ENCODE measurements around the gene FTCD. TPM values are rescaled to one million over a fixed set of nuclear protein-coding genes. Genes with fewer than 3 reads are reported as not detected.

Gene FTCD
- total RNA-seq, 4 donors from 2014 or later: 0.29 TPM; not detected in 3

DNA sequence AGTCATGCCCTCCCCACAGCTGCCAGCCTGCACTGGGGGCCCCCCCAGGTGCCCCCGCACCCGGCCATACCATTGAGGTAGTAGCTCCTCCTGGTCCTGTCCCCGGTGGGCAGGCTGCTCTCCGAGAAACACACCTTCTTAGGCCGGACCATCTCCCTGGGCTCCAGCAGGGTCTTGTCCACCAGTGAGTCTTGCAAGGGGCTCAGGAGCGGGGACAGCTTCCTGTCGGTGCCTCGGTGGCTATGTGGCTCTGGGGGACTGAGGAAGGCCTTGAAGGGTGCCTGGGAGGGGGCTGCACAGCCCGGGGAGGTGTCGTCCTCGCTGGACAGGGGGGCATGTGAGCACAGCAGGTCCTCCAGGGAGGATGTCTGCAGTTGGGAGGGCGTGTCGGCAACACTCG, 12.9 kb upstream of the FTCD start:
- peak in 1 of 2 donors; percentile 81 for DNase-seq (ENCODE audit: low spot score in 2 of 2)
- no peak overlapping the region for H3K4me3 ChIP-seq (ENCODE audit: low read depth, poor library complexity, severe bottlenecking)
- WGBS, 2 donors: 81 to 86% methylated on average over 11 to 14 of the region's 14 CpGs
- intact Hi-C loops (cut with DNase I; ENCODE audit: low total_unique reads): no loop called here
- TF ChIP-seq POLR2A (IDR thresholded peaks at IDR 0.05): no peak
- TF ChIP-seq, protein P1, sequence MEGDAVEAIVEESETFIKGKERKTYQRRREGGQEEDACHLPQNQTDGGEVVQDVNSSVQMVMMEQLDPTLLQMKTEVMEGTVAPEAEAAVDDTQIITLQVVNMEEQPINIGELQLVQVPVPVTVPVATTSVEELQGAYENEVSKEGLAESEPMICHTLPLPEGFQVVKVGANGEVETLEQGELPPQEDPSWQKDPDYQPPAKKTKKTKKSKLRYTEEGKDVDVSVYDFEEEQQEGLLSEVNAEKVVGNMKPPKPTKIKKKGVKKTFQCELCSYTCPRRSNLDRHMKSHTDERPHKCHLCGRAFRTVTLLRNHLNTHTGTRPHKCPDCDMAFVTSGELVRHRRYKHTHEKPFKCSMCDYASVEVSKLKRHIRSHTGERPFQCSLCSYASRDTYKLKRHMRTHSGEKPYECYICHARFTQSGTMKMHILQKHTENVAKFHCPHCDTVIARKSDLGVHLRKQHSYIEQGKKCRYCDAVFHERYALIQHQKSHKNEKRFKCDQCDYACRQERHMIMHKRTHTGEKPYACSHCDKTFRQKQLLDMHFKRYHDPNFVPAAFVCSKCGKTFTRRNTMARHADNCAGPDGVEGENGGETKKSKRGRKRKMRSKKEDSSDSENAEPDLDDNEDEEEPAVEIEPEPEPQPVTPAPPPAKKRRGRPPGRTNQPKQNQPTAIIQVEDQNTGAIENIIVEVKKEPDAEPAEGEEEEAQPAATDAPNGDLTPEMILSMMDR (IDR thresholded peaks at IDR 0.05): no peak

DNA sequence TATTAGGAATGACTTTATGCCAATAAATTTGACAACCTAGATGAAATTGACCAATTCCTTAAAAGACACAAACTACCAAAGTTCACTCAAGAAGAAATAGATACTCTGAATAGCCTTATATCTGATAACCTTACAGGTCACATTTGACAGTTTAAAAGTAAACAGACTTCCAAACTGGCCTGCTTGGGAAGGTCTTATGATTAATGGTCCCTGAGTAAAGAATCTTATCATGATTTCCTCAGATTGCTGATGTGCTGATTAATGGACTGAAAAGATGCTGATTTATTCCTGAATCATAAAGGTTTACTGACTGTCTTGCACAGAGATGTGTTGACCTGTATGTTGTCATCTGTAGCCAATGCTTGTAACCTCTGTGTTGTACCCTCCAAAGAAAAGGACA, 9.7 kb upstream of the FTCD start:
- TF ChIP-seq, protein P1 (IDR thresholded peaks at IDR 0.05): no peak
- TF ChIP-seq POLR2A (IDR thresholded peaks at IDR 0.05): no peak
- DNase-seq (ENCODE audit: low spot score in 2 of 2): no peak
- intact Hi-C loops (cut with DNase I; ENCODE audit: low total_unique reads): no loop called here
- no peak overlapping the region for H3K4me3 ChIP-seq (ENCODE audit: low read depth, poor library complexity, severe bottlenecking)

DNA sequence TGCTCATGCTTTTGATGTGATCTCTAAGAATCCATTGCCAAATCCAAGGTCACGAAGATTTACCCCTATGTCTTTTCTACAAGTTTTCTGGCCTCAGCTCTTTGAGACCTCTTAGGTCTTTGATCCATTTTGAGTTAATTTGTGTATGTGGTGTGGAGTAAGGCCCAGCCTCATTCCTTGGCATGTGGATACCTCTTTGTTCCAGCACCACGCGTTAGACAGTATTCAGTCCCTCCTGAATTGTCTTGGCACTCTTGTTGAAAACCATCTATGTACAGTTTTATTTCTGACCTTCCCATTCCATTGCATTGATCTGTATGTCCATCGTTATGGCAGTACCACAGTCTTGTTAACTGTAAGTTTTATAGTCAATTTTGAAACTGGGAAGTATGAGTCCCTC, 8.0 kb upstream of the FTCD start:
- no peak overlapping the region for H3K4me3 ChIP-seq (ENCODE audit: low read depth, poor library complexity, severe bottlenecking)
- intact Hi-C loops (cut with DNase I; ENCODE audit: low total_unique reads): no loop called here
- WGBS, 2 donors: 46 to 71% methylated on average over 4 of the region's 4 CpGs
- no peak for DNase-seq (ENCODE audit: low spot score in 2 of 2)
- TF ChIP-seq, protein P1 (IDR thresholded peaks at IDR 0.05): no peak
- no peak for TF ChIP-seq POLR2A (IDR thresholded peaks at IDR 0.05)

DNA sequence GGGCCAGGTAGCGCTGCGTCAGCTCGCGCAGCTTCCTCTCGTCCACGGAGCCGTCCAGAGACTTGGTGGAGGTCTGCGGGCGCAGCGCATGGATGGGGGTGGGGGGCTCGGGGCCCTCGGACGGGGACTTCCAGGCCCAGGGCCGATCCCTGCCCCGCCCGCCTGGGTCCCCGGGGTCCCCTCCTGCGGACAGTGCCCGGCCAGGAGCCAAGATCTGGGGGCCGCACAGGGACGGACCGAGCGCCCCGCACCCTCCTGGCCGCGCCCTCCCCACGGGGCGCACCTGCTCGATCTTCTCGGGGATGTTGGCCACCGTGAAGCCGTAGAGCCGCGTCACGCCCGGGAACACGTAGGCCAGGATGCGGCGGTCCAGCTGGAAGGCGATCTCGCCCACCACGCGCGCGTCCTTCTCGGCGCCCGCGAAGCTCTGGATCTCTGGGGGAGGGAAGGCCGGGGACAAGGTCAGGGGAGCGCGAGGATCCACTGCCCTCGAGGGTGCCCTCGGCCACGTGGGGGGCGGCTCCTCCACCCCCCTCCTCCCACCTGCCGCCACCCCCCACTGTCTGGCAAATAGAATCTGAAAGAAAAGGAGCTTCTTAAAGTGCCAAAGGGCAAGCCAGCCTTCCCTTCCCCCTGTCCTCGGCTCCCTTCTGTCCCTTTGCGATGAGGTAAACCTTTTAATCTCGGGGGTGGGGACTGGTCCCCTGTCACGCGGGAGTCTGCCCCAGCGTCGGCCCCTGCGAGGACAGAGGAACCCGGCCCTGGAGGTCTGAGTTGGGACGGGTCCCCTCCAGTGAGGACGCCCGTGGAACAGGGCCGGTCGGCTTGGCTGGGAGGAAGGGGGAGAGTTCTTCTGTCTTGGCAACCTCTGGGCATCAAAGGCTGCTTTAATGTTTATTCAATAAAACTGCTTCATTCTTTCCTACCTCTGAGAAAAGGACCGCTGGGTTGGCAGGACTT, 6.5 kb upstream of the FTCD start:
- peak in 1 of 2 donors; percentile 78 for DNase-seq (ENCODE audit: low spot score in 2 of 2)
- intact Hi-C loops (cut with DNase I; ENCODE audit: low total_unique reads): no loop called here
- TF ChIP-seq, protein P1 (IDR thresholded peaks at IDR 0.05): no peak
- TF ChIP-seq POLR2A (IDR thresholded peaks at IDR 0.05): no peak
- H3K4me3 ChIP-seq (ENCODE audit: low read depth, poor library complexity, severe bottlenecking): no peak overlapping the region
- 47 to 92% methylated on average over 33 to 62 of the region's 72 CpGs for WGBS, 2 donors

DNA sequence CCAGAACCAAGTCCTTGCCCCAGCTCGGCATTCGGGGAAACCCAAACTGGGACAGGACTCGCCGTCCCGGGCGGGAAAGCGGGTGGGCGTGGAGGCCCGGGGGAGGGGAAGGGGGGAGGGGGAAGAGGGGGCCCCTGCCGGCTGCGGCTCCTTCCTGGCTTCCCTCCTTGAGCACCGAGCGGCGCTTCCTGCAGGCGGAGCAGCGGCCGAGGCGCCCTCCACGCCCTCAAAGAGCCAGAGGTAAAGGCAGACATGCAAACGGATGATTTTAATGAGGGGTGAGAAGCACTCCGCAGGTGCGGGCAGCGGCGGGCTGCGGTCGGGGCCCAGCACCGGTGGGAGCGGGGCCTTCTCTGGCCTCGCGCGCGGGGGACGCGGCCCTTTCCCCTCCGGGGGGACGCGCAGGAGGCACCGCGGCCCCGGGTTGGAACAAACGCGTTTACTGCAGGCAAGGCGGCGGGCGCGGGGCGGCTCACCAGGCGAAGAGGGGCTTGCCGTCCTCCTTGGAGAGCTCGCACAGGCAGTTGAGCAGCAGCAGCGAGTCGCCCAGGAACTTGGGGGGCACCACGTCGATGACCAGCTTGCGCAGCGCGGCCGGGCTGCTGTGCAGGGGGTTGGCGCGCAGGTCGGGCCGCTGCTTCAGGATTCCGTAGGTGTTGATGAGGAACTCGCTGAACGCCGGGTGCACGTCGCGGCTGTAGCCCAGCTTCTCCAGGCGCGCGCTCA, 5.7 kb upstream of the FTCD start:
- WGBS, 2 donors: 55 to 96% methylated on average over 40 to 67 of the region's 72 CpGs
- no peak for DNase-seq (ENCODE audit: low spot score in 2 of 2)
- intact Hi-C loops (cut with DNase I; ENCODE audit: low total_unique reads): no loop called here
- TF ChIP-seq POLR2A (IDR thresholded peaks at IDR 0.05): no peak
- TF ChIP-seq, protein P1 (IDR thresholded peaks at IDR 0.05): no peak
- H3K4me3 ChIP-seq (ENCODE audit: low read depth, poor library complexity, severe bottlenecking): no peak overlapping the region
